Measurements from ENCODE around the gene OR2M7. TPM values are rescaled to one million over a fixed set of nuclear protein-coding genes. Genes with fewer than 3 reads are reported as not detected.

OR2M7 gene, protein sequence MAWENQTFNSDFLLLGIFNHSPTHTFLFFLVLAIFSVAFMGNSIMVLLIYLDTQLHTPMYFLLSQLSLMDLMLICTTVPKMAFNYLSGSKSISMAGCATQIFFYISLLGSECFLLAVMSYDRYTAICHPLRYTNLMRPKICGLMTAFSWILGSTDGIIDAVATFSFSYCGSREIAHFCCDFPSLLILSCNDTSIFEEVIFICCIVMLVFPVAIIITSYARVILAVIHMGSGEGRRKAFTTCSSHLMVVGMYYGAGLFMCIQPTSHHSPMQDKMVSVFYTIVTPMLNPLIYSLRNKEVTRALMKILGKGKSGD
- total RNA-seq (2021), result not detected in 2 replicates
- long read RNA-seq, result 0 reads

GRCh38 chr1:248324468-248324867 is at the start of gene OR2M7:
TSS of gene OR2M7 (minus strand) at chr1:248324568. CDS start at chr1:248324568, 0 bp downstream.
- Histone ChIP-seq H3K4me2 (ENCODE audit: insufficient read depth, insufficient read length, low read length) (no peak within 1 kb of the TSS), H2BK12ac (ENCODE audit: insufficient read length, low read depth, low read length) (no peak within 1 kb of the TSS), H3T11ph (ENCODE audit: low read length) (no peak within 1 kb of the TSS), H3K9me3 (ENCODE audit: control insufficient read depth, low read depth, low read length) (peaks cover 49% of the 10 kb centered on the region), H3K79me2 (ENCODE audit: insufficient read depth, low read length) (no peaks in the 10 kb centered on the region), H3K18ac (ENCODE audit: insufficient read length, low read depth, low read length) (no peak within 1 kb of the TSS), H3K4ac (ENCODE audit: low read depth, low read length) (no peak within 1 kb of the TSS), H3K56ac (ENCODE audit: insufficient read length, low read depth, low read length) (no peak within 1 kb of the TSS), H3K79me1 (ENCODE audit: insufficient read depth, low read depth, low read length, poor library complexity, severe bottlenecking) (no peaks in the 10 kb centered on the region), H3K9ac (ENCODE audit: extremely low read depth, insufficient read length, low read length) (no peak within 1 kb of the TSS), H2BK5ac (ENCODE audit: insufficient read length, low read length) (no peak within 1 kb of the TSS), H3K14ac (ENCODE audit: insufficient read depth, low read length) (no peak within 1 kb of the TSS), H2BK20ac (ENCODE audit: low read depth, low read length, poor library complexity, severe bottlenecking) (no peak within 1 kb of the TSS), H4K20me1 (ENCODE audit: control insufficient read depth, insufficient read depth, insufficient read length) (no peaks in the 10 kb centered on the region), H2AK5ac (ENCODE audit: insufficient read length, low read length) (no peak within 1 kb of the TSS), H3K27ac (ENCODE audit: insufficient read length, low read depth, low read length) (no peak within 1 kb of the TSS), H3K27me3 (ENCODE audit: insufficient read depth, low read length) (no peaks in the 10 kb centered on the region), H2AFZ (ENCODE audit: low read length) (no peak within 1 kb of the TSS), H3K23ac (ENCODE audit: insufficient read length, low read depth, low read length) (no peak within 1 kb of the TSS), H3K23me2 (ENCODE audit: insufficient read length, low read depth, low read length, poor library complexity, severe bottlenecking) (no peaks in the 10 kb centered on the region), H2BK15ac (ENCODE audit: low read depth, low read length) (no peak within 1 kb of the TSS), H4K8ac (replicated peaks; ENCODE audit: insufficient read length, low read depth, low read length) (no peak within 1 kb of the TSS), H4K91ac (ENCODE audit: insufficient read length, low read depth, low read length) (no peak within 1 kb of the TSS), H2BK120ac (ENCODE audit: low read depth, low read length, poor library complexity, severe bottlenecking) (no peak within 1 kb of the TSS), H4K5ac (ENCODE audit: insufficient read length, low read depth, low read length) (no peak within 1 kb of the TSS), H3K4me1 (ENCODE audit: insufficient read depth, low read length) (no peaks in the 10 kb centered on the region)
- H3K9me3 Mint-ChIP-seq, result peaks cover 84 to 91% of the 10 kb centered on the region in 2 experiments
- no CpG with 5 or more reads among the region's 1 CpG for WGBS (ENCODE audit: extremely low coverage, insufficient read length, low lambda C conversion rate)
- no peak within 1 kb of the TSS for H3K27ac Mint-ChIP-seq
- H3K36me3 Mint-ChIP-seq (ENCODE audit: insufficient read depth in 1 of 3, low read depth in 3 of 3), result peaks cover 0 to 34% (median 9%) of the 10 kb centered on the region in 3 experiments; a peak in 4 of 7 replicates
- H3K4me3 Mint-ChIP-seq, result no peak within 1 kb of the TSS
- H3K27me3 Mint-ChIP-seq (ENCODE audit: low read depth), result no peaks in the 10 kb centered on the region; the same call in 1 of the 2 replicates
- DNase-seq, result no peak
- no peak for TF ChIP-seq CTCF (conservative IDR thresholded peaks at IDR 0.05)
- H3K4me1 Mint-ChIP-seq, result no peaks in the 10 kb centered on the region
